GM12865 (cell line): ENCODE results near the gene CRHR1.

ENCODE experiments used
- DNase-seq: peaks from one replicate; pipeline ENCODE4 v3.0.0; 2010; ENCODE audit warnings: low read depth
- H3K4me3 ChIP-seq: 2 replicates; pipeline ENCODE4 v1.5.1; 2011; ENCODE audit warnings: mild to moderate bottlenecking, low read depth, low read length, control low read depth
- TF ChIP-seq, protein P1 (sequence below): IDR thresholded peaks from 2 replicates; pipeline ENCODE4 v1.5.1; 2011; ENCODE audit warnings: low read length, control low read depth, low read depth, inconsistent platforms; ENCODE audit not compliant: insufficient read depth; ENCODE audit errors: missing control alignments

The CRHR1 gene

DNA sequence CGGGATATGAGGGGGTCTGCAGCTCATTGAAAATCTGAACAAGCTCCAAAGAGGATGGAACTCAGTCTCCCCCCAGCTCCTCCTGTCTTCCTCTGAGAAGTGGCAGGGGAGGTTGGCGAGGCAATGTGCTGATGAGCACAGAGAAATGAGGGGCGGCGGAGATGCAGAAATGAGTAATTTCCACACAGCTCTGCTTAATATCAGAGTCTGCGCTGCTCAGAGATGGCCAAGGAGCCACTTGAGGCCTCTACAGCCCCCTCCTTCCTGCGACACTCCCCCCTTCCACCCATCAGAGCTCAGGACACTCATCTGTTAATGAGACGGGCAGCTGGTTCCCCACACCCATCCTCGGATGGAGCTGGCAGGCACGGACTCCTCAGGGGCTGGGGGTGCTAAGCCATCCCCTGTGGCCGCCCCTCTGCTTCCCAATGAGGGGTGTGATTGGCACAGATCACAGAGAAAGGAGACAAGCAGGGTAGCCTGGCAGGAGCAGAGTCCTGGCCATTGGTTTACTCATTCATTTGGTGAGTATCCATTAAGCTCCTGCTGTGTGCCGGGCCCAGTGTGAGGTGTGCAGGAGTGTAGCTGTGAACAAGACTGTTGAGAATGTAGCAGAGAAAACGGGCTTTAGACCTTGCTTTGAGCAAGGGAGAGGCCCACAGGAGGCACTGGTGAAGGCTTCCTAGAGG is 12.7 kb upstream of the CRHR1 start:
- TF ChIP-seq, protein P1, sequence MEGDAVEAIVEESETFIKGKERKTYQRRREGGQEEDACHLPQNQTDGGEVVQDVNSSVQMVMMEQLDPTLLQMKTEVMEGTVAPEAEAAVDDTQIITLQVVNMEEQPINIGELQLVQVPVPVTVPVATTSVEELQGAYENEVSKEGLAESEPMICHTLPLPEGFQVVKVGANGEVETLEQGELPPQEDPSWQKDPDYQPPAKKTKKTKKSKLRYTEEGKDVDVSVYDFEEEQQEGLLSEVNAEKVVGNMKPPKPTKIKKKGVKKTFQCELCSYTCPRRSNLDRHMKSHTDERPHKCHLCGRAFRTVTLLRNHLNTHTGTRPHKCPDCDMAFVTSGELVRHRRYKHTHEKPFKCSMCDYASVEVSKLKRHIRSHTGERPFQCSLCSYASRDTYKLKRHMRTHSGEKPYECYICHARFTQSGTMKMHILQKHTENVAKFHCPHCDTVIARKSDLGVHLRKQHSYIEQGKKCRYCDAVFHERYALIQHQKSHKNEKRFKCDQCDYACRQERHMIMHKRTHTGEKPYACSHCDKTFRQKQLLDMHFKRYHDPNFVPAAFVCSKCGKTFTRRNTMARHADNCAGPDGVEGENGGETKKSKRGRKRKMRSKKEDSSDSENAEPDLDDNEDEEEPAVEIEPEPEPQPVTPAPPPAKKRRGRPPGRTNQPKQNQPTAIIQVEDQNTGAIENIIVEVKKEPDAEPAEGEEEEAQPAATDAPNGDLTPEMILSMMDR = no peak
- no peak for DNase-seq
- no peak overlapping the region for H3K4me3 ChIP-seq

- TF ChIP-seq, protein P1 = no peak
- no peak for DNase-seq
- H3K4me3 ChIP-seq = no peak overlapping the region
These were observed 9.0 kb upstream of the CRHR1 start for GRCh38 chr17:45775148-45775547.

DNA sequence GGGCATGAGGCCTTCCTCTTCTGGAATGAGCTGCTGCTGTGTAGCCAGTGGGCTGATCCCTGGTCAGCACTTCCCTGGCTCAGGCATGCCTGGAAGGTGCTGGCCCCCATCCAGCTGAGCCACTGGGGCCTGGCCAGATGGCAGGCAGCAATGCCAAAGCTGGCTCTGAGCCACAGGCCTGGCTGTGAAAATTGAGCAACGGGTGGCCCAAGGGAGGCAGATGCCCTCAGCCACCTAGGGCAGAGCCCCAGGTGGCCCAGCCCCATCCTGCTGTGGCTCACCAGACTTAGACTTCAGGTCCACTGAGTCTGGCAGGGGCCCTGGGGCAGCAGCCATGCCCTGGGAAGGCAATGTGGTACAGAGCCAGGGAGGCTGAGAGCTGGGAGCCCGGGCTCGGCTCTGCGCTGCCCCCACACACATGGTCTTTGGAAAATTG is 8.5 kb upstream of the CRHR1 start:
- TF ChIP-seq, protein P1 = no peak
- no peak overlapping the region for H3K4me3 ChIP-seq
- no peak for DNase-seq

- H3K4me3 ChIP-seq = no peak overlapping the region
- DNase-seq = no peak
- TF ChIP-seq, protein P1 = no peak
These were observed 7.2 kb upstream of the CRHR1 start for GRCh38 chr17:45776896-45777295.

GRCh38 chr17:45777388-45777787 is 6.7 kb upstream of the CRHR1 start:
- DNase-seq = no peak
- TF ChIP-seq, protein P1 = no peak
- no peak overlapping the region for H3K4me3 ChIP-seq

GRCh38 chr17:45780921-45781320 is 3.2 kb upstream of the CRHR1 start:
- no peak overlapping the region for H3K4me3 ChIP-seq
- DNase-seq = no peak
- TF ChIP-seq, protein P1 = no peak
